Measurements from ENCODE around the gene PRDM15. TPM values are rescaled to one million over a fixed set of nuclear protein-coding genes. Genes with fewer than 3 reads are reported as not detected.

Gene PRDM15
- total RNA-seq, 2 experiments from 2014 or later = 8.5 to 9.9 TPM

DNA sequence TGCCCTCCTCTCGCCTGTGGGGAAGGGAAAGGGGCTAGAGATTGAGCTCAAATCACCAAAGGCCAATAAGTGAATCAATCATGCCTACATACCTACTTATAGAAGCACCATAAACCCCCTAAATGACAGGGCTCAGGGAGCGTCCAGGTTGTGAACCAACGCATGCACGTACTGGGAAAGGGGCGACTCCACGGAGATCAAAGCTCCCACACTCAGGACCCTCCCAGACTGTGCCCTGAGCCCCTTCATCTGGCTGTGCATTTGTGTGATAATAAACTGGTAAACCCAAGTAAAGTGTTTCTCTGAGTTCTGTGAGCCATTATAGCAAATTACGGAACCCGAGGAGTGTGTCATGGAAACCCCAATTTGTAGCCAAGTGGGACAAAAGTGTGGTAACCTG, 23.8 kb upstream of the PRDM15 start:
- no peak for DNase-seq
- Mint-ChIP-seq H3K4me1 (ENCODE audit: low read depth) (peaks cover 25% of the 10 kb centered on the region), H3K27me3 (no peaks in the 10 kb centered on the region), H3K9me3 (no peaks in the 10 kb centered on the region), H3K4me3 (no peak overlapping the region), H3K27ac (no peak overlapping the region), H3K36me3 (peaks cover 12% of the 10 kb centered on the region)
- intact Hi-C loops (cut with micrococcal nuclease) = no loop called here
- ChIA-PET POLR2A (no interaction called here), CTCF (no interaction called here)

DNA sequence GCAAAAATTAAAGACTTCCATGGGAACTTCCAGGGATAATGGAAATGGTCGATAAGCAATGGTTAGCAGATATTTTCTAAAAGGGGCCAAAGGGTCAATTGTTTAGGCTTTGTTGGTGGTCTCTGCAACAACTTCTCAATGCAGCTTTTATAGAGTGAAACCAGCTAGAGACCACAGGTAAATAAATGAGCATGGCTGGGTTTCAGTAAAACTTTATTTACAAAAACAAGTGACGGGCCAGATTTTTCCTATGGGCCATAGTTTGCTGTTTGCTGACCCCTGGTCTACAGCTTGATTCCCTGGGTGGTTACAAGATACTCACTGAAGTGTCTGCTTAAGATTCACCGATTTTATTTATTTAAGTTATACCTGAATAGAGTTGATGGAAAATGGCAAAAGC, 22.6 kb upstream of the PRDM15 start:
- Mint-ChIP-seq H3K36me3 (peaks cover 11% of the 10 kb centered on the region), H3K4me1 (ENCODE audit: low read depth) (peaks cover 25% of the 10 kb centered on the region), H3K27ac (peak overlapping the region; percentile 58), H3K27me3 (no peaks in the 10 kb centered on the region), H3K9me3 (no peaks in the 10 kb centered on the region), H3K4me3 (no peak overlapping the region)
- ChIA-PET CTCF (no interaction called here), POLR2A (interaction anchor here (0.7 to 1.7 kb wide), 2 partner anchors 21 to 22 kb away, joined by 3 read pairs; no protein-coding TSS in a partner anchor)
- no peak for DNase-seq
- intact Hi-C loops (cut with micrococcal nuclease) = loop anchor here (1.0 kb wide), 3 partner anchors 22 to 332 kb away; partner anchors contain the start of gene PRDM15

DNA sequence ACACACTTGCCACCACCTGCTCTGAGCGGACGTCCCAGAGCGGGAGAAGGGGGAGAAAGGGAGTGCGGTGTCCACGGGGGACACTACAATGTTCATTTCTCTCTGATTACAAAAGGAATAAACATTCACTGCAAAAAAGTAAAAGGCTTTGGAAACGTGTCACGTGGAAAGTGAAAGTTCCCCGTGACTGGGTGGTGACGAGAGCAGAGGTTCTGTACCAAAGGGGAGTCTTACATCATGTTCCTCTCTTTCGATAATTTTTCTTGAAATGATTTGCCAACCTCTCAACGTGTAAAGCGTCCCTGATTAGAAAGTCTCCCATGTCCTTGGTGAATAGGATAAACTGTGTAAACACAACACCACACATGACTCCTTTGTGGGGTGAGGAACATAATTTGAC, 22.0 kb upstream of the PRDM15 start:
- Mint-ChIP-seq H3K27ac (peak overlapping the region; percentile 66), H3K4me1 (ENCODE audit: low read depth) (peaks cover 30% of the 10 kb centered on the region), H3K9me3 (no peaks in the 10 kb centered on the region), H3K4me3 (no peak overlapping the region), H3K27me3 (no peaks in the 10 kb centered on the region), H3K36me3 (peaks cover 7% of the 10 kb centered on the region)
- CTCF ChIA-PET = interaction anchor here (2.0 kb wide), 1 partner anchor 216 kb away, joined by 7 read pairs; no protein-coding TSS in a partner anchor
- intact Hi-C loops (cut with micrococcal nuclease) = loop anchor here (1.0 kb wide), 3 partner anchors 22 to 332 kb away; partner anchors contain the start of gene PRDM15
- POLR2A ChIA-PET = interaction anchor here (0.7 to 1.7 kb wide), 2 partner anchors 21 to 22 kb away, joined by 3 read pairs; no protein-coding TSS in a partner anchor
- peak; percentile 78 for DNase-seq

DNA sequence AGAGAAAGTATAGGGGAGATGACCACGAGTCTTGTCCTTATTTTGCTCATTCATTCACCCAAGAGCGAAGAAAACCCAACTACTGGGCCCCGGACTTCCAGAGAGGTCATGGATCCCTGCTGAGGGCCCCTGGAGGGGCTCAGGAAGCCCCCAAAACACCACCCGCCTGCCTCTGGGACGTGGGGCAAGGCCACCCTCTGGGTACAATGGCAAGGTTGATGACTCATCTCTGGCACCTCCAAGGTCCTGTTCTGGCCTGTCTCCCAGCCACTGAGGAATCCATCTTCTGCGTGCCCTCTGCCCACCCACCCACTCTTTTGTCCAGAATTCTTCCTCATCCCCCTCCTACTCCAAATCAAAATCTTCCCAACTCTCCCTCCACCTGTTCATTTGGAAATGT, 21.3 kb upstream of the PRDM15 start:
- Mint-ChIP-seq H3K4me3 (no peak overlapping the region), H3K27ac (peak overlapping the region; percentile 49), H3K36me3 (peaks cover 7% of the 10 kb centered on the region), H3K4me1 (ENCODE audit: low read depth) (peaks cover 35% of the 10 kb centered on the region), H3K27me3 (no peaks in the 10 kb centered on the region), H3K9me3 (no peaks in the 10 kb centered on the region)
- intact Hi-C loops (cut with micrococcal nuclease) = no loop called here
- no peak for DNase-seq
- CTCF ChIA-PET = interaction anchor here (1.5 to 2.0 kb wide), 2 partner anchors 26 to 217 kb away, joined by 4 to 7 read pairs; no protein-coding TSS in a partner anchor
- POLR2A ChIA-PET = interaction anchor here (1.7 kb wide), 1 partner anchor 23 kb away, joined by 3 read pairs; no protein-coding TSS in a partner anchor

DNA sequence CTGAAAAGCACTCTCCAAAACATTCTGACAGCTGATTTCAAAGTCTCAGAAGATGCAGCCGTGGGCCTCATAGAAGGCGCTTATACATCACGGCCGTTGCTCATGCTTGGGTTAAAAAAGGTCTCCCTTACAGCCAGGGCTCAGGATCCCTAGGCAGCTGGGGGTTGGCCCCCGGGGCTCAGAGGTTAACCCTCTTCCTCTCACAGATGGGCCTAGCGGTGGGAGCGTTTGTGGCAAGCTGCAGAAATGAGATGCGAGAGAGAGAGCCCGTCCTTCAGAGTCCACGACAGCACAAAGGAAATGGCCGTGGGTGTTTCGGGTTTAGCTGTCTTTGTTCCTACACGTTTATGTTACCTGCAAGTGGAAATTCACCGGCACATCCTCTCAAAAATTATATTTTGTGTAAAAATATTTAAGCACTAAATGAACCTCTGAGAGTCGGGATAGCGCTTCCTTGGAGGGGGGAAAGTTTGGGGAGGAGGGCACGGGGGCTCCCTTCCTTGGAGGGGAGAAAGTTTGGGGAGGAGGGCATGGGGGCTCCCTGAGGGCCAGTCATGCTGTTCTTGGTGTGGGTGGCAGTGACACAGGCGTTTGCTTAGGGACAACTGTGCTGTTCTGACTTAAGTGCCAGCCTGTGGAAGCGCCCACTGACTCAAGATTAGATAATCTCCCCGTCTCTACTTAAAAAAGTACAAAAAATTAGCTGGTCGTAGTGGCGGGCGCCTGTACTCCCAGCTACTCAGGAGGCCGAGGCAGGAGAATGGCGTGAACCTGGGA, 20.5 kb upstream of the PRDM15 start:
- Mint-ChIP-seq H3K9me3 (no peaks in the 10 kb centered on the region), H3K36me3 (peaks cover 6% of the 10 kb centered on the region), H3K4me3 (no peak overlapping the region), H3K27me3 (no peaks in the 10 kb centered on the region), H3K4me1 (ENCODE audit: low read depth) (peaks cover 35% of the 10 kb centered on the region), H3K27ac (peak overlapping the region; percentile 72)
- DNase-seq = peak; percentile 72
- ChIA-PET POLR2A (interaction anchor here (0.5 to 1.4 kb wide), 2 partner anchors 26 to 32 kb away, joined by 3 to 5 read pairs; no protein-coding TSS in a partner anchor), CTCF (interaction anchor here (0.6 to 2.0 kb wide), 3 partner anchors 27 to 218 kb away, joined by 4 to 7 read pairs (median 4); no protein-coding TSS in a partner anchor)
- intact Hi-C loops (cut with micrococcal nuclease) = no loop called here

DNA sequence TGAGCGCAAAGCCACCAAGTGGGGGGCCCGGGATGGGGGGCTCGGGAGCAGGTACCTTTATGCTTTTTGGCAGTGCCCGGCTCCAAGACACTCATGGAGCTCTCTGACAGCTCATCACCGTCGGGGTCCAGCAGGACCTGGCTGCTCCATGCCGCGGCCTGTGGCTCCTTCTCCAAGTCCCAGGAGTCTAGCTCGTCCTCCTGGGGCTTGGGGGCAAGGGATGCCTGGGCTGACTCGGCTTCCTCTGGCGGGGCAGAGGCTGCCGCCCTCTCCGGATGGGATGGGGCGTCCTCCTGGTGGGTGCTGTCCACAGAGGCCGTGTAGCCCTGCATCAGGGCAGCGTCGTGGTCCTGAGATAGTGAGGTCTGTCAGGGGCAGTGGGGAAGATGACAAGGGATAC, 19.9 kb upstream of the PRDM15 start:
- H3K36me3 Mint-ChIP-seq = peaks cover 5% of the 10 kb centered on the region
- peaks cover 35% of the 10 kb centered on the region for H3K4me1 Mint-ChIP-seq (ENCODE audit: low read depth)
- ChIA-PET POLR2A (interaction anchor here (0.5 to 1.4 kb wide), 2 partner anchors 27 to 31 kb away, joined by 3 to 5 read pairs; no protein-coding TSS in a partner anchor), CTCF (interaction anchor here (1.5 to 2.0 kb wide), 2 partner anchors 28 to 218 kb away, joined by 4 to 7 read pairs; no protein-coding TSS in a partner anchor)
- peak overlapping the region; percentile 72 for H3K27ac Mint-ChIP-seq
- H3K4me3 Mint-ChIP-seq = no peak overlapping the region
- DNase-seq = no peak
- intact Hi-C loops (cut with micrococcal nuclease) = no loop called here
- no peaks in the 10 kb centered on the region for H3K9me3 Mint-ChIP-seq
- H3K27me3 Mint-ChIP-seq = no peaks in the 10 kb centered on the region

DNA sequence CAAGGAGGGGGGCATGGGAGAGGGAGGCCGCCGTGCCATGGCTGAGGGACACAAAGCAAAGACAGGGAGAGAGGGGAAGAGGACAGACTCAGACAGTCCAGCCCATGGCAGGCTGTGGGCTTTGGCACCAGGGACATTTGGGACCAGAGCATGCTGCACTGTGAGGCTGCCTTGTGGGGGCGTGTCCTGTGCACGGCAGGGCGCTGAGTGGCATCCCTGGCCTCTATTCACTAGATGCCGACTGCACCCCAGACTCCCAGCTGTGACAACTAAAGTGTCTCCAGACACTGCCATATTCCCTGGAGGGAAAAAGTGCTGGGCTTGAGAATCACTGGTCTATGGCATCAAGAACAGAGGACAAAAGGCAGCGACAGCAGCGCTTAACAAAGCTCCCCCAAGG, 18.6 kb upstream of the PRDM15 start:
- DNase-seq = no peak
- ChIA-PET CTCF (no interaction called here), POLR2A (interaction anchor here (1.0 to 1.1 kb wide), 2 partner anchors 17 to 18 kb away, joined by 3 read pairs; partner anchors contain the start of gene PRDM15)
- Mint-ChIP-seq H3K4me1 (ENCODE audit: low read depth) (peaks cover 35% of the 10 kb centered on the region), H3K27me3 (no peaks in the 10 kb centered on the region), H3K27ac (no peak overlapping the region), H3K9me3 (no peaks in the 10 kb centered on the region), H3K36me3 (peaks cover 5% of the 10 kb centered on the region), H3K4me3 (no peak overlapping the region)
- intact Hi-C loops (cut with micrococcal nuclease) = no loop called here

DNA sequence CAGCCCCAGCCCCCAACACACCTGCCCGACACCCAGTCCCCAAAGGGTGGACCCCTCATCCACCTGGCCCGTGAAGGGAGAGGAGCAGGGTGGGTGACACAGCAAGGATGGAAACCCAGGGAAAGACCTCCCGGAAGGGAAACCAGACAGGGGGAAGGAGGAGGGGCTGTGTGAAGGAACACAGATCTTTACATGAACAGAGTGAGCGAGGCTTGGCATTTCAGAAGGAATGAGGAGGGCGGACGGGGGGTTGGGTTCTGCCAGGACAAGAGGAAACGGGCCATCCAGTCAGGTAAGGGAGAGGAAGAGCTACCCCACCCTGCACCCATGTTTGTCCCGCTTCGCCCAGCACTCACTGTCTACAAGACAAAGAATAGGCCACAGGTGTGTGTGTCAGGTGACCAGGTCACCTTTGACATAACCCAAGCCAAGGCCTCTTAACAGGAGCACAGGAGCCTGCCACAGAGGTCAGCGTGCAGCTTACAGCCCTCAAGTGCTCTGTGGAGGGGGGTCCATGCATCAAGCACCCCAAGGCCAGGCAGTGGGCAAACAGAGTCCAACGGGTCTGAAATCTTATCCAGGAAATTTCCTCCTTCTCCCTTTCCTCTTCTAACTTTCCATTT, 18.0 kb upstream of the PRDM15 start:
- ChIA-PET POLR2A (interaction anchor here (1.1 kb wide), 1 partner anchor 18 kb away, joined by 3 read pairs; the partner anchor contains the start of gene PRDM15), CTCF (no interaction called here)
- Mint-ChIP-seq H3K4me3 (no peak overlapping the region), H3K36me3 (peaks cover 5% of the 10 kb centered on the region), H3K27ac (no peak overlapping the region), H3K9me3 (no peaks in the 10 kb centered on the region), H3K4me1 (ENCODE audit: low read depth) (peaks cover 35% of the 10 kb centered on the region), H3K27me3 (no peaks in the 10 kb centered on the region)
- DNase-seq = no peak
- intact Hi-C loops (cut with micrococcal nuclease) = no loop called here

DNA sequence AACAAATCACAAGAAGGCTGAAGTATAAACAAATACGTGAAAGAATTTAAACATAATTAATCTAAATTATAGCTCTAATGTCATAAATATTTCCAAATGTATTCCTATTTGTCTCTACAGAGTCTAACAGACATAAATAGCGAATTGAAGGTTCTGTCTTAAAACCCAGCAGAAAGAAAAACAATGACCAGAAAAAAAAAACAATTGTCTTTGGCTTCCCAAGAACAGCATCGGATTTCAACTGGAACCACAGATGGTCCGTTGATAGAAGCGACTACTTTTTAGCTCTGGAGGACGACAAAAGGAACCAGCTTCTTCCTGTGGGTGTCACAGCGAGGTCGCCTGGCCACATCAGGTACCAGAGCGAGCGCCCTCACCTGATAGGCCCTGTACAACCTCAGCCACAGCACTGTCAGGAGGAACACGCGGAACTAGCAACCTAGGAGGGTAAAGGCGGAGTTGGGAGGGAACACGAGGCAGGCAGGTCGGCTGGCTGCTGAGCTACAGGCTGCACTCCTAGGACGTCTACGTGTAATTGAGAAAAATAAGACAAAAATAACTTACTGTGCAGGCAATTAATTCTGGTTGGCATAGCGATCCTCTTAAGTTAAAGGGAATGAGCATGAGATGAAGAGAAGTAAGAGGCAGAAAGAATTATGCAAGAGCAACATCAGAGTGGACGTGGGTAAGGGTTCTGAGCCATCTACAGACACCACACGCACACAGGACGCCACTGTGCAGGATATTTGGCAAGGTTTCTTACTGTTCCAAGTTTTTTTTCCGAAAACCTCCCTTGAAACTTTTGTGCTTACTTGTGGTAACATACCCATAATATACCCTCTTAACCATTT, 16.7 kb upstream of the PRDM15 start:
- CTCF ChIA-PET = interaction anchor here (0.6 to 0.9 kb wide), 5 partner anchors 9 to 221 kb away, joined by 3 to 9 read pairs (median 3); no protein-coding TSS in a partner anchor
- Mint-ChIP-seq H3K9me3 (no peaks in the 10 kb centered on the region), H3K4me3 (no peak overlapping the region), H3K36me3 (no peaks in the 10 kb centered on the region), H3K27me3 (no peaks in the 10 kb centered on the region), H3K4me1 (ENCODE audit: low read depth) (peaks cover 24% of the 10 kb centered on the region), H3K27ac (no peak overlapping the region)
- POLR2A ChIA-PET = no interaction called here
- DNase-seq = peak; percentile 70
- intact Hi-C loops (cut with micrococcal nuclease) = no loop called here

DNA sequence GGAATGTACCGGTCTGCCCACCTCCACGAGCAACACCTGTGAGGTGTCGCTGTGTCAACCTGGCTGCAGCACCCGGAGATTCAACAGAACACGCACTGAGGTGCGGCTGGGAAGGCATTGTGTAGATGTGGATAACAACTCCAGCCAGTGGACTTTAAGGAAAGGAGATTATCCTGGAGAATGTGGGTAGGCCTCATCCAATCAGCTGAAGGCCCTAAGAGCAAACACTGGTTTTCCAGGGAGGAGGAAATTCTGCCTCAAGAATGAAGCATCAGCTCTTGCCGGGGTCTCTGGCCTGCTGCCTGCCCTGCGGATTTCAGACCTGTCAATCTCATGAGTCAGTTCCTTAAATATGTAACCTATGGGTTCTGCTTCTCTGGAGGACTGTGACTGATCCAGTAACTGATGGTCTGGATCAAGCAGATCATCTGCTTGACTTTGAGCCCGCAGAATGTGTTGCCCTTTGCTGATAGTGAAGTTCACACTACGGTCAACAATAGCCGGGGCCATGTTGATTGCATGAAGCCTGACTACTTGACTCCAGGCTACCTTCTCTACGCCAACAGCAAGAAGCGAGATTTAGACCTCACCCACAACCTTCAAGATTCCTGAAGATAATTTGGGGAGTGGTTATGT, 15.9 kb upstream of the PRDM15 start:
- Mint-ChIP-seq H3K4me3 (no peak overlapping the region), H3K27ac (no peak overlapping the region), H3K36me3 (no peaks in the 10 kb centered on the region), H3K4me1 (ENCODE audit: low read depth) (peaks cover 20% of the 10 kb centered on the region), H3K27me3 (no peaks in the 10 kb centered on the region), H3K9me3 (no peaks in the 10 kb centered on the region)
- intact Hi-C loops (cut with micrococcal nuclease) = no loop called here
- POLR2A ChIA-PET = no interaction called here
- no peak for DNase-seq
- CTCF ChIA-PET = interaction anchor here (0.7 to 0.8 kb wide), 2 partner anchors 10 to 212 kb away, joined by 3 read pairs; no protein-coding TSS in a partner anchor

DNA sequence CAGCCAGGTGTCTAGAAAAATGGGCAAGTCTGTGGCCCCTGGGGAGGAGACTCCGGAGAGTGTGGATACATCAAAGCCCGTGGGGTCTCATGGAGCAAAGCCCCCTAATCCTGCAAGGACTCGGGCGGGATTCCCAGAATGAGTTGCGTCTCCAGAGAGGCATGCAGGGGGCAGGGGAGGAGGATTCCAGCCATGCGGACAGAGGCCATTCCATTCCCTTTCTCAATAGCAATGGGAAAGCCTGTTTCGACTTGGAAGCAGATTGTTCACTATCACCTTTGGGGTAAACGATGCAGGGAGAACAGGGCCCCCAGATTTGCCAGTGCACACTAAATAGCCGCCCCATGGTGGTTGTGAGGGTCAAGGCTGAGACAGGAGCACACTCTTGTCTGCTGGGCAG, 15.4 kb upstream of the PRDM15 start:
- Mint-ChIP-seq H3K9me3 (no peaks in the 10 kb centered on the region), H3K36me3 (no peaks in the 10 kb centered on the region), H3K4me1 (ENCODE audit: low read depth) (peaks cover 17% of the 10 kb centered on the region), H3K4me3 (no peak overlapping the region), H3K27me3 (no peaks in the 10 kb centered on the region), H3K27ac (no peak overlapping the region)
- no peak for DNase-seq
- POLR2A ChIA-PET = no interaction called here
- intact Hi-C loops (cut with micrococcal nuclease) = no loop called here
- CTCF ChIA-PET = no interaction called here
